ENCODE measurements around the gene SLC25A20.
"Not testable (repeated sequence)": the region's sequence is repeated elsewhere in the genome, so short reads cannot be mapped to it uniquely, and the experiment has no call there.

SLC25A20 gene

GRCh38 chr3:48898383-48899234, at the start of gene SLC25A20:
Gene SLC25A20 (minus strand): TSS chr3:48898882. CDS start chr3:48898794, 88 bp downstream.
- peak; percentile 89 for DNase-seq (ENCODE audit: low spot score)

- DNase-seq (ENCODE audit: low spot score), result no peak
These were observed 47.3 kb upstream of the SLC25A20 start for GRCh38 chr3:48945891-48946549.

- DNase-seq (ENCODE audit: low spot score), result no peak
These were observed 46.8 kb upstream of the SLC25A20 start for GRCh38 chr3:48945432-48945831.

GRCh38 chr3:48938689-48939088, 40.0 kb upstream of the SLC25A20 start:
- no peak for DNase-seq (ENCODE audit: low spot score)

GRCh38 chr3:48938156-48938555, 39.5 kb upstream of the SLC25A20 start:
- DNase-seq (ENCODE audit: low spot score), result no peak

- no peak for DNase-seq (ENCODE audit: low spot score)
These were observed 36.8 kb upstream of the SLC25A20 start for GRCh38 chr3:48935530-48935929.

- no peak for DNase-seq (ENCODE audit: low spot score)
These were observed 35.8 kb upstream of the SLC25A20 start for GRCh38 chr3:48934333-48934991.

GRCh38 chr3:48931944-48932580, 33.4 kb upstream of the SLC25A20 start:
- no peak for DNase-seq (ENCODE audit: low spot score)

- DNase-seq (ENCODE audit: low spot score), result no peak
These were observed 31.9 kb upstream of the SLC25A20 start for GRCh38 chr3:48930590-48930989.

GRCh38 chr3:48929358-48930035, 30.8 kb upstream of the SLC25A20 start:
- no peak for DNase-seq (ENCODE audit: low spot score)

- no peak for DNase-seq (ENCODE audit: low spot score)
These were observed 30.0 kb upstream of the SLC25A20 start for GRCh38 chr3:48928679-48929078.

- DNase-seq (ENCODE audit: low spot score), result no peak
These were observed 29.2 kb upstream of the SLC25A20 start for GRCh38 chr3:48927928-48928327.

- no peak for DNase-seq (ENCODE audit: low spot score)
These were observed 28.0 kb upstream of the SLC25A20 start for GRCh38 chr3:48926425-48927392.

GRCh38 chr3:48919215-48920138, 20.8 kb upstream of the SLC25A20 start:
- peak; percentile 39 for DNase-seq (ENCODE audit: low spot score)

- DNase-seq (ENCODE audit: low spot score), result peak; percentile 84
These were observed 19.9 kb upstream of the SLC25A20 start, which contains the start of gene ARIH2 for GRCh38 chr3:48918388-48919214. Gene ARIH2 (plus strand): TSS chr3:48918842. CDS start chr3:48927559, 8,717 bp downstream.

- DNase-seq (ENCODE audit: low spot score), result no peak
These were observed 16.6 kb upstream of the SLC25A20 start for GRCh38 chr3:48915296-48915695.

- not testable (repeated sequence) for DNase-seq (ENCODE audit: low spot score)
These were observed 8.3 kb upstream of the SLC25A20 start for GRCh38 chr3:48907026-48907425.

- peak; percentile 46 for DNase-seq (ENCODE audit: low spot score)
These were observed 591 bp upstream of the SLC25A20 start for GRCh38 chr3:48899273-48899672.
